GM12878 (cell line): Measurements from ENCODE around the gene MILR1. TPM values are rescaled to one million over a fixed set of nuclear protein-coding genes. Genes with fewer than 3 reads are reported as not detected.

Experiments used
- ATAC-seq: fragments of 200-7000 bp; cut with Tn5 transposase; 3 replicates; pipeline ENCODE4 v1.9.1; 2020; ENCODE audit warnings: mild to moderate bottlenecking, moderate library complexity
- BruUV-seq: library from RNA; stranded (reverse); fragments of 400-500 nt; replicated peaks from 2 replicates; lab custom pipeline; 2021; lab: Mats Ljungman, UMichigan
- CTCF ChIA-PET: fragments of 300-600 bp; sonication (Branson Sonifier 250); formaldehyde crosslinking; extraction: SDS; loops from one replicate; lab custom pipeline; 2021; ENCODE audit warnings: inconsistent platforms; lab: Yijun Ruan, JAX
- POLR2A ChIA-PET: fragments of 350-600 bp; formaldehyde crosslinking; extraction: SDS; loops from one replicate; lab custom pipeline; 2021; ENCODE audit warnings: inconsistent platforms; lab: Charles Lee
- RAD21 ChIA-PET: fragments of 300-600 bp; sonication (Branson Sonifier 250); formaldehyde crosslinking; loops from one replicate; lab custom pipeline; 2023; ENCODE audit warnings: antibody characterized with exemption; ENCODE audit not compliant: unreplicated experiment; lab: Charles Lee
- SMC1A ChIA-PET: fragments of 300-600 bp; sonication (Branson Sonifier 250); formaldehyde crosslinking; loops from one replicate; lab custom pipeline; 2023; ENCODE audit not compliant: unreplicated experiment, uncharacterized antibody; lab: Charles Lee
- DNase-seq: peaks from one replicate; pipeline ENCODE4 v3.0.0-alpha.2; 2011; ENCODE audit warnings: low read depth, low spot score
- FAIRE-seq: peaks from 3 replicates; lab custom pipeline; 2011; peaks lifted over from hg19 to GRCh38; lab: Jason Lieb, UNC
- H2AFZ ChIP-seq: 2 replicates; pipeline ENCODE4 v1.6.0; 2011; ENCODE audit warnings: low read depth, low read length, control low read depth; ENCODE audit not compliant: control insufficient read depth
- H3K27ac ChIP-seq: 2 replicates; pipeline ENCODE4 v1.5.1; 2011; ENCODE audit warnings: control low read depth; ENCODE audit not compliant: control insufficient read depth, insufficient read depth
- H3K27me3 ChIP-seq, 2 experiments: replicated peaks in 1 of 2; 2 replicates each; pipeline versions ENCODE4 v1.6.0 to v1.6.1; 2011; ENCODE audit warnings: low read length in 1 of 2; ENCODE audit not compliant: control insufficient read depth in 2 of 2, insufficient read depth in 2 of 2
- H3K36me3 ChIP-seq, 2 experiments: 2 replicates each; pipeline ENCODE4 v1.5.1; 2011; ENCODE audit warnings: low read length in 1 of 2; ENCODE audit not compliant: control insufficient read depth in 2 of 2, insufficient read depth in 2 of 2
- H3K4me1 ChIP-seq: 2 replicates; pipeline ENCODE4 v1.6.1; 2011; ENCODE audit warnings: mild to moderate bottlenecking, low read length, moderate library complexity, mixed read lengths; ENCODE audit not compliant: control insufficient read depth, insufficient read depth
- H3K4me2 ChIP-seq: 2 replicates; pipeline ENCODE4 v1.6.0; 2011; ENCODE audit warnings: control low read depth; ENCODE audit not compliant: control insufficient read depth, insufficient read depth
- H3K4me3 ChIP-seq: fragments of 200-600 bp; sonication (generic); 2 replicates; pipeline ENCODE4 v1.5.1; 2016
- H3K79me2 ChIP-seq: 2 replicates; pipeline ENCODE4 v1.6.0; 2011; ENCODE audit warnings: low read length; ENCODE audit not compliant: control insufficient read depth, insufficient read depth
- H3K9ac ChIP-seq: 2 replicates; pipeline ENCODE4 v1.8.0; 2011; ENCODE audit warnings: low read length, control low read depth, mixed read lengths; ENCODE audit not compliant: control insufficient read depth, insufficient read depth
- H3K9me3 ChIP-seq: replicated peaks from 3 replicates; pipeline ENCODE4 v1.5.1; 2011; ENCODE audit warnings: mild to moderate bottlenecking, low read length; ENCODE audit not compliant: control insufficient read depth, insufficient read depth
- H4K20me1 ChIP-seq: 2 replicates; pipeline ENCODE4 v1.6.0; 2011; ENCODE audit not compliant: control insufficient read depth, insufficient read depth
- MXI1 ChIP-seq: fragments of 150-350 bp; IDR thresholded peaks from 2 replicates; pipeline ENCODE4 v1.6.1; 2011; ENCODE audit warnings: low read depth, mild to moderate bottlenecking, inconsistent platforms, low read length, improper control_type of control experiment
- RFX5 ChIP-seq: IDR thresholded peaks from 2 replicates; pipeline ENCODE4 v1.6.1; 2011; ENCODE audit warnings: low read depth, low read length, improper control_type of control experiment
- ZBTB40 ChIP-seq: fragments of 450-650 bp; IDR thresholded peaks from 2 replicates; pipeline ENCODE4 v1.6.1; 2016; ENCODE audit warnings: mild to moderate bottlenecking, moderate library complexity, borderline replicate concordance
- WGBS: methylation state at CpG from one replicate; pipeline ENCODE4 v1.1.6; 2016; ENCODE audit warnings: low lambda C conversion rate; ENCODE audit not compliant: insufficient replicate concordance, insufficient coverage; ENCODE audit errors: missing lambda C conversion rate; 5-methylcytosine and 5-hydroxymethylcytosine counted together
- in situ Hi-C: fragments of 300-500 bp; cut with MboI; formaldehyde crosslinking; loops from 9 replicates; pipeline ENCODE4 v1.14.3; 2018; ENCODE audit warnings: mixed read lengths
- intact Hi-C: fragments of 100-400 bp; cut with micrococcal nuclease; formaldehyde crosslinking; loops from one replicate; pipeline ENCODE4 v1.14.2; 2022; ENCODE audit not compliant: unreplicated experiment
- polyA plus RNA-seq, 11 experiments: library from polyadenylated mRNA; depleted of rRNA in 4 of 11; unstranded in 6 of 11; stranded (reverse) in 5 of 11; fragments of >200 nt; fragmentation: Nextera tagmentation in 4 of 11; fragmentation: Illumina TruSeq in 1 of 11; extraction: Ambion mirVana in 4 of 11; extraction: Trizol in 1 of 11; gene quantifications; 1 replicate in 1 of 11; 2 replicates in 10 of 11; pipeline versions ENCODE4 v1.2.1 to v1.2.3, GENCODE V29; 2011 to 2016; ENCODE audit warnings: inconsistent platforms in 2 of 11, missing spikeins in 2 of 11, low read depth in 1 of 11
- total RNA-seq, 4 experiments: library from RNA; depleted of rRNA in 3 of 4; stranded (reverse); fragments of >200 nt in 3 of 4; fragmentation: Illumina TruSeq in 1 of 4; extraction: Trizol in 1 of 4; gene quantifications; 2 replicates each; pipeline versions ENCODE4 v1.2.1 to v1.2.3, GENCODE V29; 2013 to 2021
- TF ChIP-seq, protein P1 (sequence below): fragments of 450-650 bp; formaldehyde crosslinking; IDR thresholded peaks from 2 replicates; pipeline ENCODE4 v1.4.0; 2020; ENCODE audit warnings: mild to moderate bottlenecking, moderate library complexity
- TF ChIP-seq, protein P2 (sequence below): fragments of 450-650 bp; IDR thresholded peaks from 2 replicates; pipeline ENCODE4 v1.6.1; 2017; ENCODE audit warnings: mild to moderate bottlenecking, moderate library complexity
- TF ChIP-seq, protein P3 (sequence below): fragments of 450-650 bp; IDR thresholded peaks from 2 replicates; pipeline ENCODE4 v1.6.1; 2017; ENCODE audit warnings: low read depth, mild to moderate bottlenecking, moderate library complexity

The MILR1 gene
- total and polyA plus RNA-seq, 10 of the 15 experiments (the other 5 are each of a cell fraction or from before 2014, with no cell fraction given): 2.0 to 47.2 (median 17.2) TPM

DNA sequence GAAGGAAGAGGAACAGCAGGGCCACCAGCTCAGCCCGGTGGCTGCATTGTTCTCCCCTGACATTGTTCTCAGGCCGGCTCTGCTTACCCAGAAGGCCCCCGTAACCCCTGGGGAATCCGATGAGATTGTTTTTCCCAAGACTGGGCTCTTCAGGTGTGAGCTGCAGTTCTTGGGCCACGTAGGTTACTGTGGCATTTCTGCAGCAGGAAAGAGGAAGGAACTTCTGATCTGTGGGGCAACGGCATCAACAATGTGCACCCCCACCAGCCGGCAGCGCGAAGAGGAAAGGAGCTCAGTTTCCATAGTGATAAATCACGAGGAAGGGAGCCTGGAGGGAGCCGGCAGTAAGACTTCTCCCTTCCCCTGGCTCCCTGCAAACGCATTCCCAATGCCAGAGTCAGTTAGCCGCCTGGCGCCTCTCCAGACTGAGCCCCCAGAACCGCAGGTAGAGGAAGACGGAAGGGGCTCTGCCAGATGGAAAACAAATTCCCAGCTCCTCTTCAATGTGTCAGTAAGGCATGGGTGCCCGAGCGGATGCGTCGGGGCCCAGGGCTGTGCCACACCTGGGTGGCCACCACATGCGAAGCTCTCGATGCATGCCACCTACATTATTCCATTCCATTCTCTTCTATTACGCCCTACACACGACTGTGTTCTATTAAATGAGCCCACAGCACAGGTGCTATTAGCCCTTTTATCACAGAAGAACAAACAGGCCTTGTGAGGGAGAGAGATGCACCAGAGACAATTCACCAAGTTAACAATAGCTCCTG is 36.7 kb upstream of the MILR1 start:
- FAIRE-seq (no peak), DNase-seq (no peak), ATAC-seq (peak; percentile 50)
- no TSS peak for BruUV-seq
- no peaks in the 10 kb centered on the region for H4K20me1 ChIP-seq
- peak overlapping the region; percentile 64; the same call in 1 of the 2 replicates for H3K9ac ChIP-seq
- ChIA-PET SMC1A (interaction anchor here (0.6 to 2.9 kb wide), 23 partner anchors 7 to 392 kb away, joined by 3 to 21 read pairs (median 5); partner anchors contain the start of genes ICAM2 and POLG2), CTCF (interaction anchor here (0.6 to 2.2 kb wide), 19 partner anchors 8 to 480 kb away, joined by 3 to 19 read pairs (median 4); partner anchors contain the start of genes CD79B and POLG2), POLR2A (interaction anchor here (0.7 to 1.7 kb wide), 12 partner anchors 9 to 136 kb away, joined by 3 to 10 read pairs (median 3); no protein-coding TSS in a partner anchor), RAD21 (interaction anchor here (0.8 to 2.4 kb wide), 15 partner anchors 8 to 392 kb away, joined by 3 to 30 read pairs (median 5); partner anchors contain the start of genes ICAM2 and MILR1)
- WGBS: 27% methylated on average over 24 of the region's 24 CpGs
- in situ Hi-C loops (no loop called here), intact Hi-C loops (loop anchor here (5.0 kb wide), 1 partner anchor 35 kb away; no protein-coding TSS in a partner anchor)
- no peak overlapping the region for H3K27ac ChIP-seq
- H3K36me3 ChIP-seq: no peaks in the 10 kb centered on the region
- H3K4me1 ChIP-seq: peaks cover 30% of the 10 kb centered on the region
- H3K4me3 ChIP-seq: peak overlapping the region; percentile 56; the same call in 1 of the 2 replicates
- no peaks in the 10 kb centered on the region for H3K79me2 ChIP-seq
- peak overlapping the region; percentile 69 for H2AFZ ChIP-seq
- H3K27me3 ChIP-seq: no peaks in the 10 kb centered on the region
- no peaks in the 10 kb centered on the region for H3K9me3 ChIP-seq
- peak overlapping the region; percentile 77 for H3K4me2 ChIP-seq
- TF ChIP-seq, protein P1, sequence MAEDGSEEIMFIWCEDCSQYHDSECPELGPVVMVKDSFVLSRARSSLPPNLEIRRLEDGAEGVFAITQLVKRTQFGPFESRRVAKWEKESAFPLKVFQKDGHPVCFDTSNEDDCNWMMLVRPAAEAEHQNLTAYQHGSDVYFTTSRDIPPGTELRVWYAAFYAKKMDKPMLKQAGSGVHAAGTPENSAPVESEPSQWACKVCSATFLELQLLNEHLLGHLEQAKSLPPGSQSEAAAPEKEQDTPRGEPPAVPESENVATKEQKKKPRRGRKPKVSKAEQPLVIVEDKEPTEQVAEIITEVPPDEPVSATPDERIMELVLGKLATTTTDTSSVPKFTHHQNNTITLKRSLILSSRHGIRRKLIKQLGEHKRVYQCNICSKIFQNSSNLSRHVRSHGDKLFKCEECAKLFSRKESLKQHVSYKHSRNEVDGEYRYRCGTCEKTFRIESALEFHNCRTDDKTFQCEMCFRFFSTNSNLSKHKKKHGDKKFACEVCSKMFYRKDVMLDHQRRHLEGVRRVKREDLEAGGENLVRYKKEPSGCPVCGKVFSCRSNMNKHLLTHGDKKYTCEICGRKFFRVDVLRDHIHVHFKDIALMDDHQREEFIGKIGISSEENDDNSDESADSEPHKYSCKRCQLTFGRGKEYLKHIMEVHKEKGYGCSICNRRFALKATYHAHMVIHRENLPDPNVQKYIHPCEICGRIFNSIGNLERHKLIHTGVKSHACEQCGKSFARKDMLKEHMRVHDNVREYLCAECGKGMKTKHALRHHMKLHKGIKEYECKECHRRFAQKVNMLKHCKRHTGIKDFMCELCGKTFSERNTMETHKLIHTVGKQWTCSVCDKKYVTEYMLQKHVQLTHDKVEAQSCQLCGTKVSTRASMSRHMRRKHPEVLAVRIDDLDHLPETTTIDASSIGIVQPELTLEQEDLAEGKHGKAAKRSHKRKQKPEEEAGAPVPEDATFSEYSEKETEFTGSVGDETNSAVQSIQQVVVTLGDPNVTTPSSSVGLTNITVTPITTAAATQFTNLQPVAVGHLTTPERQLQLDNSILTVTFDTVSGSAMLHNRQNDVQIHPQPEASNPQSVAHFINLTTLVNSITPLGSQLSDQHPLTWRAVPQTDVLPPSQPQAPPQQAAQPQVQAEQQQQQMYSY: no peak
- TF ChIP-seq MXI1 (no peak), ZBTB40 (no peak), RFX5 (no peak)
- TF ChIP-seq, protein P2, sequence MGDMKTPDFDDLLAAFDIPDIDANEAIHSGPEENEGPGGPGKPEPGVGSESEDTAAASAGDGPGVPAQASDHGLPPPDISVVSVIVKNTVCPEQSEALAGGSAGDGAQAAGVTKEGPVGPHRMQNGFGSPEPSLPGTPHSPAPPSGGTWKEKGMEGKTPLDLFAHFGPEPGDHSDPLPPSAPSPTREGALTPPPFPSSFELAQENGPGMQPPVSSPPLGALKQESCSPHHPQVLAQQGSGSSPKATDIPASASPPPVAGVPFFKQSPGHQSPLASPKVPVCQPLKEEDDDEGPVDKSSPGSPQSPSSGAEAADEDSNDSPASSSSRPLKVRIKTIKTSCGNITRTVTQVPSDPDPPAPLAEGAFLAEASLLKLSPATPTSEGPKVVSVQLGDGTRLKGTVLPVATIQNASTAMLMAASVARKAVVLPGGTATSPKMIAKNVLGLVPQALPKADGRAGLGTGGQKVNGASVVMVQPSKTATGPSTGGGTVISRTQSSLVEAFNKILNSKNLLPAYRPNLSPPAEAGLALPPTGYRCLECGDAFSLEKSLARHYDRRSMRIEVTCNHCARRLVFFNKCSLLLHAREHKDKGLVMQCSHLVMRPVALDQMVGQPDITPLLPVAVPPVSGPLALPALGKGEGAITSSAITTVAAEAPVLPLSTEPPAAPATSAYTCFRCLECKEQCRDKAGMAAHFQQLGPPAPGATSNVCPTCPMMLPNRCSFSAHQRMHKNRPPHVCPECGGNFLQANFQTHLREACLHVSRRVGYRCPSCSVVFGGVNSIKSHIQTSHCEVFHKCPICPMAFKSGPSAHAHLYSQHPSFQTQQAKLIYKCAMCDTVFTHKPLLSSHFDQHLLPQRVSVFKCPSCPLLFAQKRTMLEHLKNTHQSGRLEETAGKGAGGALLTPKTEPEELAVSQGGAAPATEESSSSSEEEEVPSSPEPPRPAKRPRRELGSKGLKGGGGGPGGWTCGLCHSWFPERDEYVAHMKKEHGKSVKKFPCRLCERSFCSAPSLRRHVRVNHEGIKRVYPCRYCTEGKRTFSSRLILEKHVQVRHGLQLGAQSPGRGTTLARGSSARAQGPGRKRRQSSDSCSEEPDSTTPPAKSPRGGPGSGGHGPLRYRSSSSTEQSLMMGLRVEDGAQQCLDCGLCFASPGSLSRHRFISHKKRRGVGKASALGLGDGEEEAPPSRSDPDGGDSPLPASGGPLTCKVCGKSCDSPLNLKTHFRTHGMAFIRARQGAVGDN: peak; percentile 50; the same call in 1 of the 2 replicates
- TF ChIP-seq, protein P3, sequence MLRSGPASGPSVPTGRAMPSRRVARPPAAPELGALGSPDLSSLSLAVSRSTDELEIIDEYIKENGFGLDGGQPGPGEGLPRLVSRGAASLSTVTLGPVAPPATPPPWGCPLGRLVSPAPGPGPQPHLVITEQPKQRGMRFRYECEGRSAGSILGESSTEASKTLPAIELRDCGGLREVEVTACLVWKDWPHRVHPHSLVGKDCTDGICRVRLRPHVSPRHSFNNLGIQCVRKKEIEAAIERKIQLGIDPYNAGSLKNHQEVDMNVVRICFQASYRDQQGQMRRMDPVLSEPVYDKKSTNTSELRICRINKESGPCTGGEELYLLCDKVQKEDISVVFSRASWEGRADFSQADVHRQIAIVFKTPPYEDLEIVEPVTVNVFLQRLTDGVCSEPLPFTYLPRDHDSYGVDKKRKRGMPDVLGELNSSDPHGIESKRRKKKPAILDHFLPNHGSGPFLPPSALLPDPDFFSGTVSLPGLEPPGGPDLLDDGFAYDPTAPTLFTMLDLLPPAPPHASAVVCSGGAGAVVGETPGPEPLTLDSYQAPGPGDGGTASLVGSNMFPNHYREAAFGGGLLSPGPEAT: peak; percentile 14; the same call in 1 of the 2 replicates
